ENCODE results near the gene MSH4. TPM values are rescaled to one million over a fixed set of nuclear protein-coding genes. Genes with fewer than 3 reads are reported as not detected.
"Not testable (repeated sequence)": the region's sequence is repeated elsewhere in the genome, so short reads cannot be mapped to it uniquely, and the experiment has no call there.

The MSH4 gene
- 0.36 TPM for total RNA-seq

DNA sequence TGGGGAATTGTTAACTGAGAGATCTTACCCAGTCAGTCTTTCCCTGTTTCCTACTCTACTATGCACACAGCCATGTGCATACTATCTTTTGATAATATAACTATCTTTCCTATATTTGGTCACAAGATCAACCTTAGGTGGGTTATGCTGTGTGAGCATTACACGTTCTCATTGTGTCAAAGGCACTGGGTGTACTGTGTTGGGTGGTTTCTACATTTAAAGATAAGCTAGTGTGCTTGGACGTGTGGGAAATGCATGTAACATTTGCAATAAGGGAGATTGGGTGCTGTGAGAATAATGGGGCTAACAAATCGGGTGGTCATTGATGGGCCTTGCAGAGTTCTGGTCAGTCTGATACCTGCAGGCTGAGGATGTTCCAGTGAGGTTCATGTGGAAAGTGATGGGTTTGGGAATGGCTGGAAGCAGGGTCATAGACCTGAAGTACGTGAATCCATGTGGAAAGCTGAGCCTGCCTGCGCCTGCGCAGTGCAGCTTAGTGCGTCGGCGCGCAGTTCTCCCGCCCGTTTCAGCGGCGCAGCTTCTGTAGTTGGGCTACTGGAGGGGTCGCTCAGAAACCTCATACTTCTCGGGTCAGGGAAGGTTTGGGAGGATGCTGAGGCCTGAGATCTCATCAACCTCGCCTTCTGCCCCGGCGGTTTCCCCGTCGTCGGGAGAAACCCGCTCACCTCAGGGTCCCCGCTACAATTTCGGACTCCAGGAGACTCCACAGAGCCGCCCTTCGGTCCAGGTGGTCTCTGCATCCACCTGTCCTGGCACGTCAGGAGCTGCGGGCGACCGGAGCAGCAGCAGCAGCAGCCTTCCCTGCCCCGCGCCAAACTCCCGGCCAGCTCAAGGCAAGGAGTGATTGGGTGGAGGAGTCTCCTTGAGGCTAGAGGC is at the start of gene MSH4:
Gene MSH4 (plus strand): TSS at position 507 of the 897 bp plus-strand sequence. CDS start 104 bp downstream, at position 611.
- ATAC-seq: peak; percentile 34

DNA sequence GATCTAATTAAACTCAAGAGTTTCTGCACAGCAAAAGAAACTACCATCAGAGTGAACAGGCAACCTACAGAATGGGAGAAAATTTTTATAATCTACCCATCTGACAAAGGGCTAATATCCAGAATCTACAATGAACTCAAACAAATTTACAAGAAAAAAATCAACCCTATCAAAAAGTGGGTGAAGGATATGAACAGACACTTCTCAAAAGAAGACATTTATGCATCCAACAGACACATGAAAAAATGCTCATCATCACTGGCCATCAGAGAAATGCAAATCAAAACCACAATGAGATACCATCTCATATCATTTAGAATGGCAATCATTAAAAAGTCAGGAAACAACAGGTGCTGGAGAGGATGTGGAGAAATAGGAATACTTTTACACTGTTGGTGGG is 39.5 kb upstream of the MSH4 start:
- not testable (repeated sequence) for ATAC-seq

DNA sequence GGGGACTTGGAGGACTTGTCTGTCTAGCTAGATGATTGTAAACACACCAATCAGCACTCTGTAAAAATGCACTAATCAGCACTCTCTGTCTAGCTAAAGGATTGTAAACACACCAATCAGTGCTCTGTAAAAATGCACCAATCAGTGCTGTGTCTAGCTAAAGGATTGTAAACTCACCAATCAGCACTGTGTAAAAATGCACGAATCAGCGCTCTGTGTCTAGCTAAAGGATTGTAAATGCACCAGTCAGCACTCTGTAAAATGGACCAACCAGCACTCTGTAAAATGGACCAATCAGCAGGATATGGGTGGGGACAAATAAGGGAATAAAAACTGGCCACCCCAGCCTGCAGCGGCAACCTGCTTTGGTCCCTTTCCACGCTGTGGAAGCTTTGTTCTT is 38.1 kb upstream of the MSH4 start:
- not testable (repeated sequence) for ATAC-seq

- no peak for ATAC-seq
Observed at GRCh38 chr1:75764057-75764655, 32.5 kb upstream of the MSH4 start.

DNA sequence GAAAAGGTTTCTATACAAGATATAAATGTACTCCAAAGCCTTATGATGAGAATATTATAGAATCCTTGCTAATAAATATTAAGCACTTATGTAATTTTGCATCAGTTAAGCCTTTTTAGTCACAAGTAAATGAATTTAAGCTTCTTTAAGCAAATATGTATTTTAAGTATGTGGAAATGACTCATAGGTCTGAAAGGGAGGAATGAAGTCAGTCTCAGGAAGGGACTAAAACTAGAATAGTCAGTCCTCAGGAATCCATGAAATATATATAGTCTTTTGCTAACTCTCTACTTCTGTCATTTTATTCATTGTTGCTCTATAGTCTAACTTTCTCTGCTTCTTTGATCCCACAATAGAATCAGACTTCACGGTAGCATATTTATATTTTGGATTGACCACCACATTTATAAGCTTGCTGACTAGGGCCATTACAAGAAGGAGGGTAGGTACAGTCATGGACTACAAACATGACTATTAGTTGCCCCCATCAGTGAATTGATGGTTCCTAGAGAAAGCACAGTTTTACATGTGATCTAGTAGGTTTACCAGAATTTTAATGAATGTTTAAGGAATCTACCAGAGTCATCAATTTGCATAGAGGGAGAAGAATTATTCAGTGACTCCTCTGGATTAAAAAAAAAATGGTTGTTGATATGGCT is 30.9 kb upstream of the MSH4 start:
- ATAC-seq: peak; percentile 81

- no peak for ATAC-seq
Observed at GRCh38 chr1:75768016-75768415, 28.7 kb upstream of the MSH4 start.

DNA sequence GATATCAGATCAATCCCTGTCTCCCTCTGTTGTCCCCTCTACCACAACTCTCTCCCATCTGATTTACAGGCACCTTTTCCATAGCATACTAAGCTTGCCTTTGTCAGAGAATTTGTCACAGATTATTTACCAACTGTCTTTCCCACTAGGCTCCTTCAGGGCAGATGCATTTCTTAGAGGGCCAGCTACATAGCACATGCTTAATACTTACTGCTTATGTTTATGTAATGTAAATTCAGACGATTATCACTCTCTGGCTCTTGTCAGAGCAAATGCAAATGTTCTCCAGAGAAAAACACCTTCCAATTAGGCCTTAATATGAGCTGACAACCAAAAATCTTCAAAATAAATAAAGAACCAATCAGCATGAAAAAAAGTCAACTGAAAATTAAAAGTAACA is 25.9 kb upstream of the MSH4 start:
- ATAC-seq: no peak

GRCh38 chr1:75771978-75772377 is 24.7 kb upstream of the MSH4 start:
- no peak for ATAC-seq

DNA sequence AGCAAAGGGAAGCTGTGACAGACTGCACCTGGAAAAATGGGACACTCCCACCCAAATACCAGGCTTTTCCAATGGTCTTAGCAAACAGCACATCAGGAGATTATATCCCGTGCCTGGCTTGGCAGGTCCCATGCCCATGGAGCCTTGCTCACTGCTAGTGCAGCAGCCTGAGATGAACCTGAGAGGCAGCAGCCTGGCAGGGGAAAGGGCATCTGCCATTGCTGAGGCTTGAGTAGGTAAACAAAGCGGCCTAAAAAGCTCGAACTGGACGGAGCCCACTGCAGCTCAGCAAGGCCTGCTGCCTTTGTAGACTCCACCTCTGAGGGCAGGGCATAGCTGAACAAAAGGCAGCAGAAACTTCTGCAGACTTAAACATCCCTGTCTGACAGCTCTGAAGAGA is 18.9 kb upstream of the MSH4 start:
- ATAC-seq: not testable (repeated sequence)

DNA sequence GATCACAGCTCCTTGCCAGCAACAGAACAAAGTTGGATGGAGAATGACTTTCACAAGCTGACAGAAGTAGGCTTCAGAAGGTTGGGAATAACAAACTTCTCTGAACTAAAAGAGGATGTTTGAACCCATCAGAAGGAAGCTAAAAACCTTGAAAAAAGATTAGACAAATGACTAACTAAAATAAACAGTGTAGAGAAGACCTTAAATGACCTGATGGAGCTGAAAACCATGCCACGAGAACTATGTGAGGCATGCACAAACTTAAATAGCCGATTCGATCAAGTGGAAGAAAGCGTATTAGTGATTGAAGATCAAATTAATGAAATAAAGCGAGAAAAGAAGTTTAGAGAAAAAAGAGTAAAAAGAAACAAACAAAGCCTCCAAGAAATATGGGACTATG is 18.0 kb upstream of the MSH4 start:
- not testable (repeated sequence) for ATAC-seq

- ATAC-seq: not testable (repeated sequence)
Observed at GRCh38 chr1:75780183-75780582, 16.5 kb upstream of the MSH4 start.

DNA sequence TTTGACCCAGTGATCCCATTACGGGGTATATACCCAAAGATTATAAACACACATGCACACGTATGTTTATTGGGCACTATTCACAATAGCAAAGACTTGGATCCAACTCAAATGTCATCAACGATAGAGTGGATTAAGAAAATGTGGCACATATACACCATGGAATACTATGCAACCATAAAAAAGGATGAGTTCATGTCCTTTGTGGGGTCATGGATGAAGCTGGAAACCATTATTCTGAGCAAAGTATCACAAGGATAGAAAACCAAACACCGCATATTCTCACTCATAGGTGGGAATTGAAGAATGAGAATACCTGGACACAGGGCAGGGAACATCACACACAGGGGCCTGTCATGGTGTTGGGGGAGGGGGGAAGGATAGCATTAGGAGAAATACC is 12.8 kb upstream of the MSH4 start:
- not testable (repeated sequence) for ATAC-seq

DNA sequence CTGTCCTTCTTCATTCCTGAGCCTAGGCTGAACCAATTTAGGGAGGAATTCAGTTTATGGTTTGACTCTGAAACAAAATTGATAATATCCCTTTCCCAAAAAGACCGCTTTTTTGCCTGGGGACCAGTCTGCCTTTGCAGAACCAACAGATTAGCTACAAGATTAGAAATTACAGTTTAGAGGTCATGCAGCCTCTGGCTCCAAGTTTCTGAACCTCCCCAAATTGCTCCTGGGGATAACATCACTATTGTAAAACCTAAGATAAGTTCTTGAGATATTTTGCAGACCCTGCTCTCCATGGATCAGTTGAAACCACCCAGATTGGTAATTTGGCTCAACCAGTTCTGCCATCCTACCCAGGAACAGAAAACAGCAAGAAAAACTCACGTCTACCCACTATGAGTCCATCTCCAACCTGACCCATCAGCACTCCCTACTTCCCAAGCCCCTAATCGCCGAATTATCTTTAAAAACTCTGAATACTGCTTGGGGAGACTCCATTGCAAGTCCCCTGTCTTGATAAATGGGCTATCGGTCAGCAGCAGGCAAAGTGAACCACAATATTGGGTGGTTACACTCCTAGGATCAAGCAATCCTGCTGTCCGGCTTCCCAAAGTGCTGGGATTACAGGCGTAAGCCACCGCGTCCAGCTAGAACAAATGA is 11.2 kb upstream of the MSH4 start:
- peak; percentile 2 for ATAC-seq

GRCh38 chr1:75785983-75786853 is 10.5 kb upstream of the MSH4 start, which contains the start of gene RABGGTB:
Gene RABGGTB, plus strand, starts transcription at chr1:75786256. Its CDS starts 16 bp downstream, at chr1:75786272.
- ATAC-seq: peak; percentile 100

DNA sequence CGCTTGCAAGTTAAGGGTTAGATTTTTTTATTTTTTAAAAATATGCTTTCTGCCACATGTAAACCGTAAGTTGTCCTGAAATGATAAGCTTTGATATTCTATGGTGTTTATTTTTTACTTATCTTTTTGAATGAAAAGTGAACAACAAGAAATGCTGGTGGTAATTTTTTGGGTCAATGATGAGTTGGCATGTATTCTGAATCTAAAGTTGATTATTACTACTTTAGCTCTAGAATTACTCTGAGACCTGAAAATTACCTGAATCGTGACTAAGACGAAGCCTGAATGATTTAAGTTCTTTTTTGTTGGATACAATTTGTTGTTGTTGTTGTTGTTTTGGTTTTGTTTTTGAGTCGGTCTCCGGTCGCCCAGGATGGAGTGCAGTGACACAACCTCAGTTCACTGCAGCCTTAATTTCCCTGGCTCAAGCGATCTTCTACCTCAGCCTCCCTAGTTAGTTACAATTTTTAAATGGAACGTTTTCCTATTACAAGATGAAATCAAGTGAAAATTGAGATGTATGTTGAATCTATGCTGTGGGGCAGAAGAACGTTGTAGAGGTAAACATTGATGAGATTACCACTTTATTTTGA is 9.7 kb upstream of the MSH4 start:
- ATAC-seq: no peak

GRCh38 chr1:75787524-75787923 is 9.2 kb upstream of the MSH4 start:
- no peak for ATAC-seq

DNA sequence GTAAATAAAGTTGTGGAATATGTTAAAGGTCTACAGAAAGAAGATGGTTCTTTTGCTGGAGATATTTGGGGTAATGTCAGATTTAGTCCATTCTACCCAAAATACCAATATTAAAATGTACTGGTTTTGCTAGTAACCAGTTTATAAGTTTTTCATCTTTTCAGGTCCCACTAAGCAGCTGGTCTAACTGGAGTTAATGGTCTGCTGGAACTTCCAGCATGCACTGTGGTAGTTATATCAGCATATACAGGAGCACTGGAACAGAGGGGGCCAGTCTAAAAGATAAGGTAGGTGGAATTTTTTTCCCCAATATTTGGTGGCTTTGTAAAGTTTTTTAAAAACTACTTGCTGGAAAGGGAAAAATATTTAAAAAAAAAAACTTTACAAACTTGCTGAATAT is 6.7 kb upstream of the MSH4 start:
- ATAC-seq: no peak

DNA sequence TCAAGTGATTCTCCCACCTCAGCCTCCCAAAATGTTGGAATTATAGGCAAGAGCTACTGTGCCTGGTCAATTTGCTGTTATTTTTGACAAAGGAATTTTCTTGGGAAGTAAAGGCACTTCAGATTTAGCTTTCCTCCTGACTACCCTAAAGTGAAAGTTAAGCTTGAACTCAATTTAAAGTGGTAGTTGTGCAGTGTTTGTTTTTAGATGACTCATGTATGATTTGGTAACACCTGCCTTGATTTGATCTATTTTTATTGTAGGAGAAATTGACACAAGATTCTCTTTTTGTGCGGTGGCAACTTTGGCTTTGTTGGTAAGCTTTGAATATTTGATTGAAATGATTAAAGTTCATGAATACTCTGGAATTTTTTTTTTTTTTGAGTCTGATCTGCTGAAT is 5.7 kb upstream of the MSH4 start:
- no peak for ATAC-seq

- ATAC-seq: no peak
Observed at GRCh38 chr1:75792091-75792490, 4.6 kb upstream of the MSH4 start.

GRCh38 chr1:75794382-75794781 is 2.3 kb upstream of the MSH4 start:
- peak; percentile 26 for ATAC-seq

- no peak for ATAC-seq
Observed at GRCh38 chr1:75795703-75796193, 934 bp upstream of the MSH4 start.

All from esophagus mucosa (tissue), 1 donor.